CD4-positive, alpha-beta T cell treated with Interleukin-6 for 4 hours (primary cell): ENCODE measurements around the gene NEB.
"Not testable (repeated sequence)": the region's sequence is repeated elsewhere in the genome, so short reads cannot be mapped to it uniquely, and the experiment has no call there.

Source experiments
- DNase-seq: peaks from one replicate; pipeline ENCODE4 v3.0.0-alpha.2; 2020; ENCODE audit warnings: mixed read lengths

The NEB gene

DNA sequence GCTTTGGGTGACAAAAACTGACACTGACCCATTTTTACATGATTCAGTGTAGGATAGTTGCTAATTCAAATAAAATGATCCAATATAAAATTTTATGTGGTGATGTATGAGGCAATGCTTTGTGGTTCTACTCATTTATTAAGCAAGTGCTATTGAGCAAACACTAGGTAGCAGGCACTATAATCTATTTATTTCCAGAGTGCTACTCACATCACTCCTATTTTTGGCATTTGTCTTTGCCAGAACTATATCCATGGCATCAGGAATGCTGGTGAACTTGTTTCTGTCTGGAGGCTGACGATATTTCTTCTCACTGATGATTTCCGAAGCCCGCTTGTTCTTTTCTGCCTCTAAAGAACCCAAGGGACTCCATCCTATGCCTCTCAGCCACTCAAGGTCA is 84.3 kb downstream of the NEB start:
- DNase-seq = no peak

DNA sequence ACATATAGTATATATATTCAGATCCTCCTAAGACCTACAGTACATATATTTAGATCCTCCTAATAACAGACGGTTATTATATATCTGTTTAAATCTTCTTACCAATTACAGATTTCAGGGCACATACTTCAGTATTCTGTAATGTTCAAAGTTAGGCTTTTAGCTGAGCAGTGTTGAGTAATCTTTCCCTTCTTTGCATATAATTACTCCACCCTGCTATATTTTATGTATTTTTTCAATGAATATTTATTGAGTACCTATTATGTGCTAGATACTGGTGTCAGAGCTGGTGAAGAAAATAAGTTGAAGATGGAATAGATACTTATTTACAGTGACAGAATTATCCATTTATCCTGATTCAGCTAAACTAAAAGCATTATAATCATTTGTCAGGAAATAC is 84.9 kb downstream of the NEB start:
- DNase-seq = no peak

DNA sequence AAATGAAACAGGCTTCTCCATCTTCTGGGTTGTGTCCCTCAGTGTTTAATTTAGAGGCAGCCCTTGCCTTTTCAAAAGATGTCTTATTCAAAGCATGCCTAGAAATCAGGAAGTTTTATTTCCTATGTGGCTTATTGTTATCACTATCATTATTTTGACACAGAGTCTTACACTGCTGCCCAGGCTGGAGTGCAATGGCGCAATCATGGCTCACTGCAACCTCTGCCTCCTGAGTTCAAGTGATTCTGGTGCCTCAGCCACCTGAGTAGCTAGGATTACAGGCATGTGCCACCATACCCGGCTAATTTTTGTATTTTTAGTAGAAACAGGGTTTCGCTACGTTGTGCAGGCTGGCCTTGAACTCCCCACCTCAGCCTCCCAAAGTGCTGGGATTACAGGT is 87.8 kb downstream of the NEB start:
- DNase-seq = not testable (repeated sequence)

DNA sequence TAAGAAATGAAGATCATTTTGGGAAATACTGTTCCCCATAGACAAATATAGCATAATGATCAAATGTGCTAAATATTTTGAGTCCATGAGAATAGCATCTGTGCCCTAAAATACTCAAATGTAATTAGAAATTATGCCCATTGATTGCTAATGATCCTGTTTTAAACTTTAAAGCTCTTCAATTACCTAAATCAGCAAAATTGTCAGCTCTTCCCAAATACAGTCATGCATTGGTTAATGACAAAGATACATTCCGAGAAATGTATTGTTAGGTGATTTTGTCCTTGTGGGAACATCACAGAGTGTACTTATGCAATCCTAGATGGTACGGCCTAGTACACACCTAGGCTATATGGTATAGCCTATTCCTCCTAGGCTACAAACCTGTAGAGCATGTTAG is 89.7 kb downstream of the NEB start:
- no peak for DNase-seq

DNA sequence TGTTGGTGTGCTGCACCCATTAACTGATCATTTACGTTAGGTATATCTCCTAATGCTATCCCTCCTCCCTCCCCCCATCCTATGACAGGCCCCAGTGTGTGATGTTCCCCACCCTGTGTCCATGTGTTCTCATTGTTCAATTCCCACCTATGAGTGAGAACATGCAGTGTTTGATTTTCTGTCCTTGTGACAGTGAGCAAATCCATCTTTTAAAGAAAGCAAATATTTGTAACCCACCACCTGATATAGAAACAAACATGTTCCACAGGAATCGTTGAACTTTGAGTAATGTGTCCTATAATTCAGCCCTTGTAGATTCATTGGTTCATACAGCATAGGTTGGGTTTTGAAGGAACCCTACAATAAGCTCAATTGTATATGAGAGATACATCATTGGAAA is 92.4 kb downstream of the NEB start:
- not testable (repeated sequence) for DNase-seq

DNA sequence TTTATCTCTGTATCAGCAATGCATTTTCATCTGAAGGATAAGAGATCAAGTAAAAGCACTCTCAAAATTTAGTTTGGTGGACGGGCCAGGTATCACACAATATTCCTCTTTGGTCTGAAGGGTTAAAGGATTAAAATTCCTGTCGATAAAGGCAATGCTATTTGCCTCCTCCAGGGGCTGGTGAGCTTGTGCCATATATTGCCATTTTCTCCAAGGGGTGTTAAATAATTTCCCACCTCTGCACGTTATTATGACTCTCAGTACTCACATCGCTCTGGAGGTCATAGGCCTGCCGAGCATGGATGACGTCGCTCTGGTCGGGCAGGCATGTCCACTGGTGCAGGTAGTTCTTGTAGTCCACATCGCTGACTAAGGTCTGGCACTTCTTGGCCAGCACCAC is 94.2 kb downstream of the NEB start:
- no peak for DNase-seq

DNA sequence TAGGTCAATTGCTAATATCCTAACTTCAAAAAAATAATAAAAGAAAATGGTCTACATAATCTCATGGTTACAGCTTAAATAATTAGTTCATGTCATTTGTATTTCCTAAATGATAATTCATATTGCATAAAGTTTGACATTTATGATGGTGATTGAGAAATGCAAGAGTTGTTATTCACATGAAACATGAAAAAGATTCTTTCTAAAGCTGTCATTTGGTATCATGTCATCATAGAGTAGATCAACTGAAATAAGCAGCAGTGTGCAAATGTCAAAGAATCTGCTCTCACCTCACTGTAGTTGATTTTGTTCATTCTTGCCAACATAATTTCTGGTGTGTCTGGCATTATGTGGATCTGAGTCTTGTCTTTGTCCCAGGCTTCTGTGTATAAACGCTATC is 95.3 kb downstream of the NEB start:
- DNase-seq = no peak

DNA sequence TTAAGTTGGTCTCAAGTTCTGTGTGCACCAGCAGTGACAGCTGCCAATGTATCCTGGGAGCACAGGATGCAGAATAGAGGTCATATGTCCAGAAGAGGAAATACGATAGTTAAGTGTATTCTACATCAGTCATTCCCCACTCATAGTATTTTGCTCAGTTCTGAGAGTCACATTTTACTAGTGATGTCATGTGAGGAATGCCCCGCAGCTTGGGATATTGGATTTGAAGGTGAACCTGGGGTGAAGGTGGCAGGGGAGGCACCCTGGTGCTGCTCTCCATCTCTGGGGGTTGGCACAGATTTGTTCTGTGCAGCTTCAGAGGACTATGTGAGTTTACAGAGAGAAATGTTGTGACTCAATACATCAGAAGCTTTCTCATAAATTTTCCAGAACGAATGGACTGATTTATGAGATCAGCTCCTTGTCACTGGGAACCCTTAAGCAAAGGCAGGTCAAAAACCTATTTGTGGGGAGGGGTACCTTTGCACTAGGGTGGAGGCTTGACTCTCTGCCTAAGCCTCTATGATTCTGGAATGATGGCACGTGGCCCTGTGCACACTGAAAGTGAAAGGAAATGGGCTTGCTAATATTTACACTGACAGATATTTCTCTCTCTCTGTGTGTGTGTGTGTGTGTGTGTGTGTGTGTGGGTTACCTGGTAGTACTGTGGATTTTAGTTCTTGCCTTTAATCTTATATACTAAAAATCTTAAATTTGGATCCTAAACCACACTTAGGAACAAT is 95.9 kb downstream of the NEB start:
- DNase-seq = peak; percentile 51

DNA sequence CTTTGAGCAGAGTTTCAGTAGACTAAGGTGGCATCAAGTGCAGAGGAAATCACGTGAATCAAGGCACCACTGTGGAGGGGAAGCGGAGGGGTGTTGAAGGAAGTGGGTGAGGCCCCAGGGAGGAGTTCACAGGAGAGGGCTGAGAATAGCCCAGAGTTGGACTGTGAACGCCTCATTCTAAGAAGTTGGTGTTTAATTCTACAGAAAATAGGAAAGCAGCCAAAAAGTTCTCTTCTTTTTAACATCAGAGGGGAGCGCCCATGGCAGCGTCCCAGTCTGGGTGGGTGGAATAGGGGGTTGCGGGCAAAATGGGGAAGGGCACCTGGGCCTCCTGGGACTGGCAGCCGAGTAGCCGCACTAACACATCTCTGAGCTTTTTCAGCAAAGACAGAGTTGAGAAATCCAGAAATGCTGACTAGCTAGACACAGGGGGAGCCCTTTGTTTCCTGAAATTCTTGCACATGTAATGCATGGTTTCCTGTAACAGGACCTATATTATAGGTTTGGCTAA is 97.0 kb downstream of the NEB start:
- peak; percentile 73 for DNase-seq

DNA sequence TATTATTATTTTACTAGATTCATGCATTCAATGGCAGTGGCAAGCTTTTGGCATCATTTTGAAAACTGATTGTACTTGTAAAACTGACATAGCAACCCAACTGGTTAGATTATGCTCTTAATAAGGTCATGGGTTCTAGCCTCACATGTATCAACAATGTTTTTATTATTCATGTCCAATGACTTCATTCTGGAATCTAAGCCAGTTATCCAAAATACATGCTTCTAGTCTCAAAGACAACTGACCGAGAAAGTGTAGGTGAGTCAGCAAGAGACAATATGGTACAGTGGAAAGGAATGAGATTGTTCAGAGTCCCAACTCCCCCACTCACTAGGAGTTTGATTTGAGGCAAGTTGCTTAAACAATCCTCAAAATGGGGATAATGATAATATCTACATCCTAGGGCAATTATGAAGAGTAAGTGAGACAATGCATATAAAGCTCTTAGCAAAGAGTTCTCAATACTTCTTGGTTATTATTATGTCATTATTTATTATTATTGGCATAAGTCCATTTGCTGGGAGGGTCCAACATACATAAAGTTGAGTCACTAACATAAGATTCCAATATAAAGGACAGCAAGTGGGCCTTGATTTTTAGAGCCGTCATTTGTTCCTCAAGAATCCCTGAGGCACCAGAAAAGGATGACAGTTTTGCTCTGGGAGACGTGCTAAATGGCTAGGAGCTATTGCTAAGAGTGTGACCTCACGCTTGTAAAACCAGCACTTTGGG is 99.4 kb downstream of the NEB start:
- no peak for DNase-seq

DNA sequence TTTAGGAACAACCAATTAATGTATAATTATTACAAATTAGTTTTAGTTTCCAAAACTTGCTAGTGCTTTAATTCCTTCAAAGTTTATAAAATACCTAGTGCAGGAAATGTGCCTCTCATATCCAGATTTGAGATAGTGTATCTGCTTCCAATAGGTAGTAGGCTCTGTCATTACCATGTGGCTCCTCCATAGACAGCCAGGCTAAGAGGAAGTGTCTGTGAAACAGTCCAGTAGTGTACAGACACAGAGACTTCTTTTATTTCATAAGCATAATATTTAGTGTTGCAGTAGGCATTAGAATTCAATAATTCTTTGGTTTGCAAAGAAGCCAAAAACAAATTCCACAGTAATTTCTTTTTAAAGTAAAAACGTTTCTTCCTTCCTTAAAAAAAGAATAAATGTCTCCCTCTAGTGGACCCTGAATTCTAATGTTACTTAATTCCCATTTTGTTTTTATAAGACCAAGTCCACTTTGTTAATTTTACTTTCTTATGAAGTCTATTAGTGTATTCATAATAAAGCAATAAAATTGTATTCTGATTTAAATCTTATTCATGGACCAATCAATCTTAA is 101.2 kb downstream of the NEB start:
- DNase-seq = no peak

DNA sequence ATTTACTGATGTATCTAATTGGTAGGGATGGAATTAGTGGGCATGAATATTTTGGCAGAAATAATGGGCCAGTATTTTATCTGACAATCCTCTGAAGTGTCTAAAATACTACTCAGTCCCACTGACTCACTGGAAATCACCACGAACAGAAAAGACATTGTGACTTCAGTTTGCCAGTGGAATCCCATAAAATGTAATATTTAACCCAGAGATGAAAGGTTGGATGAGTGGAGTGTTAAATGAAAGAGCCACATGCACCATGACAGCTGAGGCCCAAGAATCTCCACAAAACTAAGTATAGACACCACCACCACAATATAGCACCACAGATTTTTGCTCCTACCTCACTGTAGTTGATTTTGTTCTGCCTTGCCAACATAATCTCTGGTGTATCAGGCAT is 103.9 kb downstream of the NEB start:
- DNase-seq = no peak

DNA sequence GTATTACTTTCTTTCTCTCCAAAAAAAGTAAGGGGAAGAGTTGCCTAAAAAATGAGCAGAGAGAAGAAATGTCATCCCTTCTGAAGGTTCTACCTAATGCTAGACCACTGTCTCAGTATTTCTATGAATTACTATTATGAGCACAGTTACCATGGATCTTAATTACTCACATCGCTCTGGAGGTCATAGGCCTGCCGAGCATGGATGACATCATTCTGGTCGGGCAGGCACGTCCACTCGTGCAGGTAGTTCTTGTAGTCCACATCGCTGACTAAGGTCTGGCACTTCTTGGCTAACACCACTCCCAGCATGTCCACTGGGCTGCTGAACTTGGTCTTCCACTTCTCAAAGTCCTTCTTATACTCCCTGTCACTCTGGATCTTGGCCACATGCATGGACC is 106.9 kb downstream of the NEB start:
- DNase-seq = no peak

DNA sequence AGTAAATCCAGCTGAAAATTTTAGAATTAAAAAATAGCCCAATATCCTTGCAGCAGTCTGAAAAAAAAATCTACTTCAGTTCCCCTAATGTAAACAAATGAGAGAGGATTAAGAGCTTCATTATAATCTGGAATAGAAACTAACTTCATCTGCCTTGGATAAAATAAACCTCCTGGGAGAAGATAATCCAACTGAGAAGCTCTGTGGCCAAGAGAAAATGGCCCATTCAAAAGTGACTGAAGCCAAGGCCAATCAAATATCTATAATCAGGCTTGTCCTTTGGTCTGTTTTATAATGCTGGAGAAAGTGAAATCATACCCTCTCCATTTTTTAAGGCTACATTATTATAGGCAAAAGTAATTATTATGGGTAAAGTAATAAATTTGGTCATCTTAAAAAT is 110.0 kb downstream of the NEB start:
- no peak for DNase-seq

DNA sequence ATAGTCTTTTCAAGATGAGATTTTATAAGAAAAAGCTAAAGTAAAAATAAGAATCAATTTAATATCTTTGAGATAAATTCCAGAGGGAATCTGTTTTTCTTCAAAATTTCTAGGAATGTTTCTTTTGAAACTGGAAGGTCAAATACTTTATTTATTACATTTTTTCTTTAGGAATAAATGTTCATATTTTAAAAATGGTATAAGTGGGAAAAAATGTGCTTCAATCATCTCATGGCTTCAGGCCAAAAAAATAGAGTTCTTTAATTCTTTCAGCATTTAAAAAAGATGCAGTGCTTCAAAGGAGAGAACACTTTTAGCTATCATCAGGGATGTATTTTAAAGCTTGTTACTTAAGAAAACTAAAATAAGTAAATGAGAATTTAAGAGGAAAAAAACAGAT is 110.6 kb downstream of the NEB start:
- DNase-seq = no peak

DNA sequence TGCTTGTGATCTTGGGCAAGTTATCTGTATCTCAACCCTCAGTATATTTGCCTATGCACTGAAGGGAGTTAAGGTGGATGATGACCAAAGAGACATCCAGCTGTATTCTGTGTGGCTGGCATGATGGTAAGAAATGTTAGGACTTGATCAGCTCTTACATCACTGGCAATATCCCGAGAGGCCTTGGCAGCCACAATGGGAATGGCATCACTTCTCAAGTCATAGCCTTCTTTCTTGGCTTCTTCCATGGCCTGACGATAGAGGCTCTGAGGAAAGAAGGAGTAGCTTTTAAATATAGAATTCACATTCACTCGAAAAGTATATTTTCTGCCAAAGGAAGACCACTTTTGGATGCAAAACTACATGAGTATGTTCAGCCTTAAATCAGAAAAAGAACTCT is 113.5 kb downstream of the NEB start:
- no peak for DNase-seq

DNA sequence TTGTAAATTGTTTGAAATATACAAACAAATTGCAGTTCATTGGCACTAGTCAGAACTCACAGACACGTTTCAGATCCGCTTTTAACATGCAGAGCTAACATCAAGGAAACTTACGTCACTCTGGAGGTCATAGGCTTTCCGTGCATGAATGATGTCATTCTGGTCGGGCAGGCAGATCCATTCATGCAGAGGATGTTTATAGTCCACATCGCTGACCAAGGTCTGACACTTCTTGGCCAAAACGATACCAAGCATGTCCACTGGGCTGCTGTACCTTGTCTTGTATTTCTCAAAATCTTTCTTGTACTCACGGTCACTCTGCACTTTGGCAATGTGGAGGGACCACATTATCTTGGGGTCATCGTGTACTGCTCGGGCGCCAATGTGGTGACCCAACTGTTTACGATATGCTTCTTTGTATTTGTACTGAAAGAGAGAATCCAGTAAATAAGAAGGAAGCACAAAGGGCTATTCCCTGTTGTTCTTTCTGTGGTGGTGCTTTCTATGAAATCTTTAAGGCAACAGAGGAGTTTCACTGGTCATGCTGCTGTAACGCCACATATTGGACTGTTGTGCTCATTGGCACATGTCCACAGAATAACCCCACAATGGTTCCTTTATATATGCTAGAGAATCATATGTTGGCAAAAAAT is 114.8 kb downstream of the NEB start:
- DNase-seq = no peak

DNA sequence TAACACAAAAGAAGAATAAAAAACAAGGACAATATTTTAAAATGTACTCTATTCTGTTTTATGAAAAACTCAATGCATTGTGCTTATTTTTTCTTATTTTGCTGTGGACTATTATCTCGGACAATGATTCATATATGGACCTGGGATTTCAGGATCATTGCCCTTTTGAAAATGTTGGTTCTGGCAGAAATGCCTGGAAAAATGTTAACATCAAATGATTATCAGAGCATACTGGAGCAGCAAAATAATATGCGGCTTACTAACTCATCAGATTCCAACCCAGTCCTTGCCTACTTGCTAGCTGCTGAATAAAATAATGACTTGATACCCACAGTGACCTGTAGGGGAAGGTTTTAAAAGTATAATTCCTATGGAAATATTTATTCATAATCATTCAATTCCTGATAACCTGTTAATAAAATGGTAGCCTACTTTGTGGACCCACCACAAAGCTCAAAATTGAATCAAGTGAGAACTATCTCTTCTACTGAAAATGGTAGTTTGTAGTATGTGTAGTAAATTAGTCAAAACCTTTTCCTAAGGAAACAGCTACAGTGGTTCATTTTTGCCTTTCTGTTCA is 117.4 kb downstream of the NEB start:
- no peak for DNase-seq

DNA sequence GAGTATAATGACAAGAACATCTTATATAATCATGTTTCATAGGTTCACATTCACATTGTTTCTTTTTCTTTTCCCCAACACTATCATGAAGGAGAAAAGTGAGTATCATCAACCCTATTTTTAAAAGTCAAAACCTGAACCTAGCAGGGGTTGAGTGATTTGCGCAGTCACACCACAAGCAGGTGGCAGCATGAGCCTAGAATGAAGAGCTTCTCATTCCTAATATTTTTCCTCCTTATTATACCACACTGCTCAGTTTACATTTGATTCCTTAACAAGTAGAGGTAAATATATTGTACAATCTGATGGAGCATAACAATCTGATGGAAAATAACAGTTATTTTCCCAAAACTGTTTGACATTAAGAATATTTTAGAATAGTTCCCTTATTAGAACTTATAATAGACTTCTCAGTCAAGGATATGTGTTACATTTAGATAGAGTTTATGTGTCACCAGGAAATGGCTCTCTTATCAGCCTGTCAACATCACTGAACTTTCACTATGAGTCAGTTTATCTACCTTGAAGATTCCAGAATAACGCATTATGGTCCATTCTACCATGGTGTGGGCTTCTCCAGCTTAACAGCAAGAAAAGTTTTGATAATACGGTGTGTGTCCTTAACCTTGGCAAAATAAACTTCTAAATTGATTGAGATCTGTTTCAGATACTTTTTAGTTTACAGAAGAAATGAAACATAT is 119.5 kb downstream of the NEB start:
- DNase-seq = no peak

DNA sequence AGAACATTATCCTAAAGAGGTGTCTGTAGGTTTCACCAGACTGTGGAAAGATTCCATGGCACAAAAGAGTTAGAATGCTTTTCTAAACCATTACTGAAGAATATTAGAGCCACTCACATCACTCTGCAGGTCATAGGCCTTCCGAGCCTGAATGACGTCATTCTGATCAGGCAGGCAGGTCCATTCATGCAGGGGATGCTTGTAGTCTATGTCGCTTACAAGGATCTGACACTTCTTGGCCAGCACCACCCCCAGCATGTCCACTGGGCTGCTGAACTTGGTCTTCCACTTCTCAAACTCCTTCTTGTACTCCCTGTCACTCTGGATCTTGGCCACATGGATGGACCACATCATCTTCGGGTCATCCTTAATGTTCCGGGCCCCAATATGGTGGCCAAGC is 120.1 kb downstream of the NEB start:
- no peak for DNase-seq

DNA sequence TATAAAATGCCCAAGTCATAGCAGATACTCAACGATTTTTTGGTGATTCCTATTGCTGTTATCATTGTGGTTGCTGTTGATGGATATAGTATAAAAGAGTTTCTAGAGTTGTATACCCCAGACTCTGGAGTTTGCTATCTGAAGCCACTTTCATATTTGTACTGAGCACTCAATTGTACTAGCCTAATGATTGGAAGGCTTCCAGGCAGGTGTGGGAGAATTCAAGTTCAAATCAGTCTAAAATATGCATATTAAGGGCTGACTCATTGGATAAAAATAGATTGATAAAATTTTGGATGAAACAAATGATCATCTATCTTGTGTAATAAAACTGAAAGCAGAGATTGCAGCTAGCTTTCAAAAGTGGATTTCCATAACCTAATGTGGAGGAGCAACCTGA is 122.9 kb downstream of the NEB start:
- DNase-seq = no peak

DNA sequence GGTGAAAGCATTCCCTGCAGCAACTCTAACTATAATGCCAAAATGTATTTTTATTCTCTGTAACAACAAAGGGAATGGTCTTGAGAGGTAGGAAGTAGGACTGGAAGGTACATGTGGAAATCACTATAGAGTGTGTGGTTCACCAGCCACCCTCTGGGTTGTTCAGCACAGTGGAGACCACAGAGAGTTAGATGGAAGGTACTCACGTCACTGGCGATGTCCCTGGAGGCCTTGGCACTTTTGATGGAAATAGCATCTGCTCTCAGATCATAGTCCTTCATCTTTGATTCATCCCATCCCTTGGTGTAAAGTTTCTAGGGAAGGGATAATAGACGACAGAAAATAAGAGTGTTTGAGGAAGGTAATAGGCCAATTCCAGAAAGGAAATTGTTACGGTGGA is 124.0 kb downstream of the NEB start:
- no peak for DNase-seq

DNA sequence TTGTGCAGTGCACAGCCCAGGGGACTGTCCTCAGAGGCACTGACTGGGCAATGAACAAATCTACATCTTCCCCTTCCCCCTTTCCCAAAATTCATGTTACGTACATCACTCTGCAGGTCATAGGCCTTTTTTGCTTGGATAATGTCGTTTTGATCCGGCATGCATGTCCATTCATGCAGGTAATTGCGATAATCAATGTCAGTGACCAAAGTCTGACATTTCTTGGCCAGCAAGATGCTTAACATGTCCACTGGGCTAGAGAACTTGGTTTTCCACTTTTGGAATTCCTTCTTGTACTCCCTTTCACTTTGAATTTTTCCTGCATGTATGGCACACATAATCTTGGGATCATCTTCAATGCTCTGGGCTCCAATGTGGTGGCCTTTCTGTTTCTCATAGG is 124.6 kb downstream of the NEB start:
- no peak for DNase-seq
